Activated T-cell treated with anti-CD3 and anti-CD28 coated beads for 4 hours (primary cell): ENCODE data around the gene NRP1.
"Not testable (repeated sequence)": the region's sequence is repeated elsewhere in the genome, so short reads cannot be mapped to it uniquely, and the experiment has no call there.

Experiments used
- DNase-seq: peaks from one replicate; pipeline ENCODE4 v3.0.0-alpha.2; 2020

NRP1 gene

DNA sequence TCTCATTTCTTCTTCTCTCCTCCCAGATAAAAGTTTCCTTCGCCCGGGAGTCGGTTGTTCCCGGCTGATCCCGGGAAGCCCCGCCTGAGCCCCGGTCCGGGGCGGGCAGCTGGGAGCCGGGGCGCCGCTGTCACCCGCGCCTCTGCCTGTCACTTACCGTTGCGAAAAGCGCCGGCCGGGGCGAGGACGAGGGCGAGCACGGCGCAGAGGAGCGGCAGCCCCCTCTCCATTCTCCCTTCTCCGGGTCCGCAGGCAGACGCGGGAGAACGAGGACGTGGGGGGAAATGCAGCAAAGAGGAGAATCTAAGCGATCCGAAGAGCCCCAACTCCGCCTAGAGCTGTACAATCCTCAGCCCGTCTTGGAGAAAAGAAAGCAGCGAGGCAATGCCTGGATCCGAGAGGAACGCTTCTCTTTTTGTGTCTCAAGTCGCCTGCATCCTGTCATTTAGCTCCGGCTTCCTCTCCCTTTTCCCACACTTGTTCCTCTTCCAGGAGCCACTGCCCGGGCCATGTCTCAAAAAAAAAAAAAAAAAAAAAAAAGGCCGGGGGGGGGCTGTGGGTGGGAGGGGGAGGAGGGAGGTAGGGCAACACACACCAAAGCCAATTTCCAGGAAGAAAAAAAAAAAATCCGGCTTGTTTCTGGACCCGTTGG lies at the start of gene NRP1:
TSS of gene NRP1 (minus strand) at position 515 of the 652 bp plus-strand sequence. CDS start at position 230, 285 bp downstream.
- no peak for DNase-seq

DNA sequence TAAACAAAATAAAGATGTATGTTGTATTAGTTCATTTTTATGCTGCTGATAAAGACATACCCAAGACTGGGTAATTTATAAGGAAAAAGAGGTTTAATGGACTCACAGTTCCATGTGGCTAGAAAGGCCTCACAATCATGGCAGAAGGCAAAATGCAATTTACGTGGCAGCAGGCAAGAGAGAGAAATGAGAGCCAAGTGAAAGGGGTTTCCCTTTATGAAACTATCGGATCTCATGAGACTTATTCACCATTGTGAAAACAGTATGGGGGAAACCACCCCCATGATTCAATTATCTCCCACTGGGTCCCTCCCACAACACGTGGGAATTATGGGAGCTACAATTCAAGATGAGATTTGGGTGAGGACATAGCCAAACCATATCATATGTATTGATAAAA lies 49.7 kb upstream of the NRP1 start:
- DNase-seq, result not testable (repeated sequence)

DNA sequence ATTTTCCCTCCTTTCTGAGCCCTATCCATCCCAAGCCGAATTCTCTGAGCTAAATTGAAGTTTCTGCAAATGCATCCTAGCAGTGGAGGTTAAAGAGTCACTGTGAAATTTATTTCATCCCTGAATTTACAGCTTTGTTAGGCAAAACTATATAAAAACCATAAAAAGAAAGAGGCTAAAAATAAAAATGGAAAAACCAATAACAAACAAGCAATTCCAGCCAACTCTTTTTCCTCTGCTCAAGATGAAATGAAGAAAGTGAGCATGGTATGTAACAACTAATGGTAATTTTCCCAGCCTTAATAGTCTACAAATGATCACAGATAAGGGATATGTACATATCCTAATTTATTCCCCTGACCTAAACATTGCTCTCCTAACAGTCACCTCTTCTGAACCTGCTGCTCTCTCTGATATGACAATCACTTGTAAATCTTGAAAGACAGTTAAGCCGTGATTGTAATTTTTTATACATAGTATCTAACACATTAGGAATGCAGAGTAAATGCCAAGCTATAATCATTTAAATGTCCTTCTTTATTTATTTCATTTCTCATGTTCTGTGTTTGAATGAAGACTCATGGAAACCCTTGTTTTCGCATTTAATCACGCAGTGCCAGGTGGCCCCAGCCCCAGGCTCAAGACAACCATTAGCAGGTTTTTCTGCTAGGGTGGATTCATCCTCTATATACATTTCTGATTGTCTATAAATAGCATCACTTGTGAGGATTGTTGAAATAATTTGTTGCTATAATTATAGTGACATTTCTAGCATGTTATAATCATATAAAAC lies 48.6 kb upstream of the NRP1 start:
- DNase-seq, result no peak

DNA sequence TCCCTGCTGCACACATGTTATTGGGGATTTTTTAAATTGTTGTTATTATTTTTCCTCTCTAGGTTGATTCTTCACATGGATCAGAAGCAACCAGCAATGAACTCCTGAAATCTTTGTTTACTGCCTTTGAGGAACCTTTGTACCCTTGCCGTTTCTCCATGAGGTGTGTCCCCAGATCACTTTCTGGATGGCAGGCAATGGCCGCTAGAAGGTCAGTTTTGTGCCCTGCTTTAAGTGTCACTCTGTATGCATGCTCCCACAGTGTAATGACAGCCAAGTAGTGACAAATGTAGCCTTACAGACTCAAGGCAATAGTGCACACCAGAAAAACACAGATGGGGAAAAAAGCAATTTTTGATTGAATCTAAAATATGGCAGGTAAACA lies 47.7 kb upstream of the NRP1 start:
- DNase-seq, result no peak

DNA sequence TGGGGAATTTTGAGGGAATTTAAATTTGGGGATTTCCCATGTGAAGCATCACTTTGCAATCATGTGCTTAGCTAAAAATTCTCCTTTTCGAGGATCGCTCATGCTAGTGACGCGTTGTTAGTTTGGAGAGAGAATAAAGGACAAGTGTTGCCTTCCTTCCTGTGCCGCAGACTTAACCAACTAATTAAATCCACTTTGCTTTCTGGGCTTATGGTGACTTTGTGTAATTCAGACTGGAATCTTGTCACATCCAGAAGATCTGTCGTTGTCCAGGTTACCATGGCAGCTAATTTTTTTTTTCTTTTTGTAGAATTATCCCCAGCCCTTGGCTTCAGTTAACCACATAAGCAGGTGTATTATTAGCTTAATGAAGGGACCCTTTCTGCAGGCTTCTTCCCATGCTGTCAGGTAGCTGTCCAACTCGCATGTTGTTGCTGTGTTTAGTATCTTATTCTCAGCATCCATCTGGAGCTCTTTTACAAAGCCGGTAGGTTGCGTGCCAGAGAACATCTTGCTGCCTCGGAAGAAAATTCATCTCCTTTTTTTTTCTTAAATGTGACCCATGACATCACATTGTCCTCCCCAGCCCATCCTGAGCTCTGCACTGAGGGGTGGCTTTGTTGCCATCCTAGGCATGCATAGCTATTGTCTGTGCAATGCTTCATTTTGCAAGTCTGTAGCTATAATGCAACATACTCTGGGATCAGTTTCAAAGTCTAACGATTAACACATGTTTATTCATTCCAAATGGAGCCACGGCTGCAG lies 47.2 kb upstream of the NRP1 start:
- DNase-seq, result no peak

DNA sequence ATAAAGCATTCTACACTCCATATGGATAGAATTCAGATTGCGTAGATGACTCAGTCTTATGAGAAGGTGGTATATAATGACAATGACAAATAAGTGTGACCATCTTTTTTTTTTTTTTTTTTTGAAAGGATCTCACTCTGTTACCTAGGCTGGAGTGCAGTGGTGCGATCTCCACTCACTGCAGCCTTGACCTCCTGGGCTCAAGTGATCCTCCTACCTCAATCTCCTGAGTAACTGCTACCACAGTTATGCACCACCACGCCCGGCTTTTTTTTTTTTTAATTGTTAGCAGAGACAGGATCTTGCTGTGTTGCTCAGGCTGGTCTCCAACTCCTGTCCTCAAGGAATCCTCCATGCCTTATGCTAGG lies 43.2 kb upstream of the NRP1 start:
- no peak for DNase-seq

DNA sequence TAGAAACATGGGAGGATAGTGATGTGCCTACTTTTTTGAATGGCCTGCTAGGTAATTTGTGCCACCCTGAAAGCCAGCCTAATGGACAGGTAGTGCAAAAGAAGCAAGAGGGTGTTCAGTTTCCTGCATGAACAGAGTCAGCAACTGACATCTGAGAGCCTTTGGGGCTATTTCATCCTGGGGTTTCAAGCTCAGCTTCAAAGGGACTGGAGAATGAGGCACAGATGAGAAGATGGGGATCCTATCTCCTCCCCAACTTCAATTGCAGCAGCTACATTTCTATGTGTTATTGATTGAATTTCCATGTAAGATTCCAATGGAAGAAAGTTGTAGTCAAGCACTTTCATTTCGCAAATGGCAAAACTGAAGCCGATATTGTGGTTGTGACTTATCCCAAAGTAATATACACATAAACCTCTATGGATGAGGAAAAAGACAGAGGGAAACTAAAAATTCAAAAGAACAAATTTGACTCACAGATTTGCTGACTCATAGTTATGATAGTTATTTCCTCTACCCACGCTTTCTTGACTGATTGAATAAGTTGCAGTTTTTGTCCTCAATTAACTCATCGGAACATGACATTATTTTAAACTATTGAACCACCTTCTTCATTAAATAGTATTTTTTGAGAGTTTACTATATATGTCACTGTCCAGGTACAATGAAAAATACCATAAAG lies 42.6 kb upstream of the NRP1 start:
- DNase-seq, result no peak

DNA sequence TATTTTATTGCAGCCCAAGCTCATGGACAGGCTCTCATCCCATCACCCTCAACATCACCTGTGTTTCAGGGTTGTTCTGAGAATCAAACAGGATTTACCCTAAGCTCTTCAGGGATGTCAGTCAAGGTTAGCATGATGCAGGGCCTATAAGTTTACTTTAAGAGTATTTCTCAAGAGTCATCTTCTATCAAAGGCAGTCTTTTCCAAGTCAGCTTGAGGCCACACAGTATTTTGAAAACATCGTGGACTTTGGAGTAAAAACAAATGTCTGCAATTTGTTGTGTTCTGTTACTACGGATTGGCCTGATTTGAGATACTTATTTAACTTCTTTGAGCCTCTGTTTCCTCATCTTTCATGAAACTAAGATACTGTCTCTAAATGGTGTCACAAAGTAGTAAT lies 42.0 kb upstream of the NRP1 start:
- no peak for DNase-seq

DNA sequence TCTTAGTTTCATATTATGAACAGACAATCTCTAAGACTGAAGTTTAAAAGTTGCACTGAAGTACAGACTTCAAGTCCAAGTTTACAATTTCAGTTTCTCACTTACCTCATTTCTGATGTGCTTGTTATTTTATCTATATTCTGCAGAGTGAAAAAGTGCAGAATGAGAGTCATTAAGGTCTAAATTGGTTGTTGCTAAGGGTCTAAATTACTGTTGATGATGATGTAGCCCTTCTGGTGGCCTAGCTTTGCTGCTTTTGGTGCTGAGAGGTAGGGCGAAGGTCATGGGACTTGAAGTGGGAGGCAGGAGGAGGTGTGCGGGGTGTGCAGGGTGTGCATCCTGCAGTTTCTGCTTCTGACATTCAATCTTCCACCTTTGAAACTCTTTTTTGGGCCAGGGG lies 38.8 kb upstream of the NRP1 start:
- no peak for DNase-seq

DNA sequence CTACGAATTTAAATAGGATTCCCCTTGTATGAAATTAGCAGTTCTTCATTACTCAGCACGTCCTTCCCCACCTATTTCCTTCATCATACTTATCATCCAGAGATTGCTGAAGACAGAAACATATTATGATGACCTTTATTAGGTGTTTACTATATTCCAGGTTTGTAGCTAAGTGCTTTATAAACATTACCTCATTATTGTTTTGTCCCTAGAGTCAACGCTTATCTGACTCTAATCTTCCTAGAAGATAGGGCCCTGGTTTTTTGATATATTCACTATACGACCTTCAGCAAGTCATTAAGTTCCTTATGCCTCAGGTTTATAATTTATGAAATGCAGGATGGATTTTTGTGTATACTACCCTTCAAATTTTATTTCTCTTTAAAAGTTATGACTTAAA lies 36.8 kb upstream of the NRP1 start:
- DNase-seq, result no peak

DNA sequence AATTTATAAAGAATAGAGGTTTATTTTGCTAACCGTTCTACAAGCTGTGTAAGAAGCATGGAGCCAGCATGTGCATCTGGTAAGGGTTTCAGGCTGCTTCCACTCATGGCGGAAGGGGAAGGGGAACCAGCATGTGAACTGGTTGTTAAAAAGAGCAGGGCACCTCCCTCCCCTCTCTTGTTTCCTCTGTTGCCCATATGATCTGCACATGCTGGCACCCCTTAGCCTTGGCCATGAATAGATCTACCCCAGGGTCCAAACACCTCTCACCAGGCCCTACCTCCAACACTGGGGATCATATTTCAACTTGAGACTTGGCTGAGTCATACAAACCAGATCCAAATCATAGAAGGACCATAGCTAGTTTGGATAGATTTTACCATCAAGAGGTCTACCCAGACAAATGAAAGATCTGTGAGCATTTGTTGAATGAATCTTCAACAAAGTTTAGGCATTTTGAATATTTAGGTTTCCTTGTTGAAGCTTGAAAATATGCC lies 36.0 kb upstream of the NRP1 start:
- DNase-seq, result no peak

DNA sequence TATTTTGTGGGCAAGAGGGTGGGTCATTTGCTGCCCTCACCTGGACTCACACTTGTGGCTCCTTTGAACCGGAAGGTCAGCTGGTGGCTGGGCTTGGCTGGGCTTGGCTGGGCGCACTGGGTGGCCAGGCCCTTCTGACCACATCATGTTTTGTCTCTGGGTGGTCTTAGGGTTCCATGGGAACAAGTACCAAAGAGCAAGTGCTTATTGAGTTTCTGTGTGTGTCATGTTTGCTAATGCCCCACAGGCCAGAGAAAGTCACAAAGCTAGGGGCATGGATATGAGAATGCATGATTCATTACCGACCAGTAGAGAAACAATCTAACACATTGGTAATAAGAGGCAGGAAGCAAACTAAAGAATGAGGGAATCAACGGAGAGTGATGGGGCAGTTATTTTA lies 33.6 kb upstream of the NRP1 start:
- no peak for DNase-seq

DNA sequence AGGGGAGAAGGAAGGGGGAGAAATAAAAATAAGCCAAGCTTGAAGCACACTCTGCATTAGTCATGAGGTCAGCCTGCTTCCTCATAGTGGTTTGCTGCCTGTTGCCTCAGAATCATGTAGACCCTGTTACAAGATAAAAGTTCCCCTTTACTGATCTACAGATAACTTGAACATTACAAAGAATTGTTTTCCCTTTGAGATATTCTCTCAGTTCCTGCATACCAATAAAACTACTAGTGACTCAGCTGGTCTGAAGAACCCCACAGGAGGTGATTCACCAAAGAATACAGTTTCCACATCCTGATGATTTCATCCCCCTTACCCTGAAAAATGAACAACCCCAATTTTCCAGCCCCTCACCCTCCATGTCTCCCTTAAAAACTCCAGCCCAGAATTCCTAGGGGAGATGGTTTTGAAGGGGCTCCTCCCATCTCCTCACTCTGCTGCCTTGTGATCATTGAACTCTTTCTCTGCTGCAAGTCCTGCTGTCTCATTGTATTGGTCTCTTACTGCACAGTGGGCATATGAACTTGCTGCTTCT lies 31.5 kb upstream of the NRP1 start:
- no peak for DNase-seq

DNA sequence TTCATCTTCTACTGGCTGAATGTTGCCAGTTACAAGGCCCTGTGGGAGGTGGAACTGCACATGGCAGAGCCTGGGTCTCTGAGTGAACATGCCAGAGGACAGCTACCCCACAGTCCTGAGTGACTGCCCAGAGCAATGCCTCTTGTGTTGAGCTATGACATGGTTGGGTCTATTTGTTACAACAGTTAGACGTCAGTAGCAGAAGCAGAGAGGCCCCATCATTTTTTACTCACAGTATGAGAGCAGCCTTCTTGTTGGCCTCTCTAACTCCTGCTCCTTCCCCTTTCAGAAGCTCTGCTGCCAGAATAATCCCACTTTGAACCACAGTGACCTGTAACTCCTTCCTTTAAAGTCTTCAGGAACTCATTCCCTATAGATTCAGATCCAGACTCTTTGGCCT lies 30.8 kb upstream of the NRP1 start:
- no peak for DNase-seq

DNA sequence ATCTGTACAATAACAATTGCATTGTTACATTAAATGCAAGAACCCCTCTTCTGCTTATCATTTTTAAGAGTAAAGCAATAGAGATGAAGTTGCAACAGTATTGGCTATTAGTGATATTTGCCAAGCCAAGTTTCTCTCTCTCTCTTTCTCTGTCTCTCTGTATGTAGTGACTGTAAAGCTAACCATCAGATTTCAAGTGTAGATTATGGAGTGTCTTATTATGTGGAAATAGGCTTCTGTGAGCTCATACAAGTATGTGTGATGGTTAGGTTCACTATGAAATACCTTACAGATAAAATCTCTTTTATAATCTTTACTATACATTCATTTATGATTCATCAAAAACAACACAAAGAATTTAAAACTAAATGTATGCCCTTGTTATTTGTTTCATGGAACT lies 28.6 kb upstream of the NRP1 start:
- DNase-seq, result no peak

DNA sequence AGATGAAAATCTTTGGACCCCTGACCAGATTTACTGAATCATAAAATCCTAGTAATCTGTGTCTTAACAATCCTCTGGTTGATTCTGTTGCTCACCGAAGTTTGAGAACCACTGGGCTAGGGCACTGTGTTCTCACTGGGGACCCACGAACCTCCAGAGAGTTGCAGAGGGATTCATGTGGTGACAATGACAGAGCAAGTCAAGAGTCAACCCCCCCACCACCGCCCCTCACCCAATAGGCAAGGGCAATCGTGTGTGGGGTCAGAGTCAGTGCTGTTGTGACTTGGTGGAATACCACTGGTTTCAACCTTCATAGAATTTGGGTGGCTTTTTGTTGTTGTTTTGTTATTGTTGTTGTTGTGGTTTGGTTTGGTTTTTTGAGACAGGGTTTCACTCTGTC lies 23.5 kb upstream of the NRP1 start:
- DNase-seq, result no peak

DNA sequence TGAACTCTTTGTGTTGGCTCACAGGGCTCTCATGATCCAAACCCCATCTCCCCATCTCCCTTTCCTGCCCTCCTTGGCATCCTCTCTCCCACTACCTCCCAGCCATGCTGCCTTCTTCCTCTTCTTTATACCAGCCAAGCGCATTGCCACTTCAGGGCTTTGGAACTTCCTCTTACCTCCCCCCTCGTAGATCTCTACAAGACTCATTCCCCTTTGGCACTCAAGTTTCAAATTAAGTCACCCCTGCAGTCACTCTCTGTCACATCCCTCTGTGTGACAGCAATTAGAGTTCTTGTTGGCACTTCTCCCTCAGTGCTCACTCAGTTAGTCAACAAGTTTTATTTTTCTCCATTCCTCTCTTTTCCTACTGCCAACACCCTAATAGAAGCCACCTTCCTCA lies 20.8 kb upstream of the NRP1 start:
- DNase-seq, result no peak

DNA sequence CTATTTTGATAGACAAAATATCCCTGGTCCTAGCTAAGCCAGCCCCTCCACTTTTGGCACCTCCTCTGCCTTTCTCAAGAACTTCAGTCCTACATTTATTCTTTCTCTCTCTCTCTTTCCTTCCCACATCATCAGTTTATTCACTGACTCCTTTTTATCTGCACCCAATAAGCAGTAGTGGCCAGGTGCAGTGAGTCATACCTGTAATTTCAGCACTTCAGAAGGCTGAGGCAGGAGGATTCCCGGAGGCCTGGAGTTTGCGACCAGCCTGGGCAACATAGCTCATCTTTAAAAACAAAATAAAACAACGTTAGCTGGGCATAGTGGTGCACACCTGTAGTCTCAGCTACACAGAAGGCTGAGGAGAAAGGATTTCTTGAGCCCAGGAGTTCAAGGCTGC lies 19.4 kb upstream of the NRP1 start:
- no peak for DNase-seq

DNA sequence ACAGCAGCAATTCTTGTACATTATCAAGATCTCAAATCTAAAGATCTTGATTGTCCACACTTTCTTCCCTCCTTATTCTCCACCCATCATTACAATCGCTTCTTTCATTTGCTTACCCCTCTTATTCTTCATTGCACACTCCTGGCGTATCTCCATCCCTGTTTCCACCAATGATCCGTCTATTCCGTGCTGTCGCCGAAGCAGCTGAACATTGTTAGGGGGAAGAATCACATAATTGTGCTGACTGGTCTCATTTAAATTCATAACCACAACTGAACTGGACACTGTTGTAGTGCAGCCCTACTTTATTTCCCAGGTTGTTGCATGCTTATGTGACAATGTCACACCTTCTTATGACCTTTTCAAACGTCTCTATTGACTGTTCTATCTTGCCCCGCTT lies 18.9 kb upstream of the NRP1 start:
- no peak for DNase-seq

DNA sequence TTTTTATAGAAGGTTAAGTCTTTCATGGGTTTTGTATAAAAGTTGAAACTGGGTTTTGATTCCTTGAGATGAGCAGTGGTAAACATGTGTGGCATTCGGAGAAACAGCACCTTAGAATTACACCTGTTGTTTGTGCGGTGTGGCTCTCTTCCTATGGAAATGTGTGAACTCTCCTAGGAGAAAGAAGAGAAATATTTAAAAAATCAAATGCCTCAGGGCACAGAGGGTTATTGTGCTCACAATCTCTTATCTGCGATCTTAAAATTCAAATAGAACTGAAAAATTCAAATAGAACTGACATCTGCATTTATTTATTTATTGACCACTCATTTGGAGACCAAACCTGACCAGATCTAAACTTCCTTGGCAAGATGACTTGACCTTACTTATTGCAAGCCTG lies 18.1 kb upstream of the NRP1 start:
- no peak for DNase-seq

DNA sequence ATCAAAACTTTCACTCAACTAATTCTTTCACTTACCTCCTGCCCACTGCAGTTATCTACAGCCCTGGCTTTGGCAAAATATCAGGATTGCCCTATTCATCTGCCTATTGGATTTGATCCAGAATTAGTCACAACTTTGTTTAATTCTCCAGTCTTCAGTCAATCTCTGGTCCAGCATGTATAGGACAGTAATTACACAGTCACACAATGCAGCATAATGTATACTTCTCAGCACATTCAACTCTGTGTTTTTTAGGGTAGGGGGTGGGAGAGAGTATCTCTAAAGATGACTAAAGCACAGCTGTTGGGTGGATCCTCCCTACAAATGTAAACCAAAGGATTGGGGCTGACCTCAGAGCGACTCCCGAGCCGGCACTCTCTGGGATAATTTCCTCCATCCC lies 17.7 kb upstream of the NRP1 start:
- no peak for DNase-seq

DNA sequence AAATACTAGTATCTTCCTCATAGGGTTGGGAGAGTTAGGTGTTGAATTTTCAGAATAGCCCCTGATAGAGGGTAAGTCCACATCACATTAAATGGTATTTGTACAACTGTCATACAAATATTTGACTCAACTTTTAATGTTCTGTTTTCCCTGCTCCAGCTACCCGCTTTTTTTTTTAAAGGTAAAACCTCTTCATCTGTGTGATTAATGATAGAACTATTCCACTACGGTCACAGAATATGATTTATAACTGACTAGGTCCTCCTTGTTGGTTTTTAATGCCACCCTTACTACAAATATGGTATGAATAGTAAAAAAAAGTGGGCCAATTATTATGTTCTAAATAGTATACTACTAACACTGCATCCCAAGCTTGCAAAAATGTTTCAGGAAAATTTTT lies 15.6 kb upstream of the NRP1 start:
- DNase-seq, result no peak

DNA sequence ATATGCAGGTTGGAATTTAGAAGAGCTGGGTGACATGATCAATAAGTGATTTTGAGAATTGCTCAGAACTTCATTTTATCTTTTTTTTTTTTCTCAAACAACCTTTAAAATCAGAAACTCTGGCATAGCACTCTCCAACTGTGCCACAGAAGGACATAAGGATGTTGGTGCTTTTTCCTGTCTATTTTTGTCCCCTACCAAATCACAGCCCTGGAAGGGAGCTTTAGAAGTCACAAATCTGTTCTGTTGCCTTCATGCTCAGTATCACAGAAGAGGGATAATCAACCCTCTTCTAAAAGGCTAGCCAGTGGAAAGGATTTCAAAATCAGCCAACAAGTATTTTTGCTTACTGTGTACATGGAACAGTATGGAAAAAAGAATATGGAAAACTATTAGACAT lies 14.8 kb upstream of the NRP1 start:
- no peak for DNase-seq
